Epidermal melanocyte (primary cell): ENCODE results near the gene ATG5.
"Not testable (repeated sequence)": the region's sequence is repeated elsewhere in the genome, so short reads cannot be mapped to it uniquely, and the experiment has no call there.

Experiments
- DNase-seq: peaks from one replicate; pipeline ENCODE4 v3.0.0; 2011; ENCODE audit warnings: low spot score; ENCODE audit not compliant: insufficient read length

Gene ATG5

GRCh38 chr6:106258726-106259125, 66.8 kb downstream of the ATG5 start:
- DNase-seq: no peak

GRCh38 chr6:106257195-106257594, 68.4 kb downstream of the ATG5 start:
- DNase-seq: no peak

- no peak for DNase-seq
Measured at GRCh38 chr6:106256201-106256968, 69.2 kb downstream of the ATG5 start.

- DNase-seq: no peak
Measured at GRCh38 chr6:106255306-106255705, 70.3 kb downstream of the ATG5 start.

- DNase-seq: no peak
Measured at GRCh38 chr6:106254636-106255035, 70.9 kb downstream of the ATG5 start.

- DNase-seq: no peak
Measured at GRCh38 chr6:106253731-106254130, 71.8 kb downstream of the ATG5 start.

- no peak for DNase-seq
Measured at GRCh38 chr6:106253172-106253571, 72.4 kb downstream of the ATG5 start.

GRCh38 chr6:106252687-106253086, 72.9 kb downstream of the ATG5 start:
- DNase-seq: no peak

GRCh38 chr6:106251531-106252255, 73.9 kb downstream of the ATG5 start:
- not testable (repeated sequence) for DNase-seq

- no peak for DNase-seq
Measured at GRCh38 chr6:106250953-106251352, 74.6 kb downstream of the ATG5 start.

GRCh38 chr6:106249658-106250057, 75.9 kb downstream of the ATG5 start:
- DNase-seq: no peak

- DNase-seq: no peak
Measured at GRCh38 chr6:106247733-106248132, 77.8 kb downstream of the ATG5 start.

GRCh38 chr6:106247293-106247692, 78.3 kb downstream of the ATG5 start:
- DNase-seq: no peak

GRCh38 chr6:106244931-106245330, 80.6 kb downstream of the ATG5 start:
- no peak for DNase-seq

GRCh38 chr6:106244521-106244920, 81.0 kb downstream of the ATG5 start:
- DNase-seq: no peak

GRCh38 chr6:106243261-106243660, 82.3 kb downstream of the ATG5 start:
- DNase-seq: no peak

- DNase-seq: no peak
Measured at GRCh38 chr6:106241498-106241897, 84.1 kb downstream of the ATG5 start.

GRCh38 chr6:106237286-106237685, 88.3 kb downstream of the ATG5 start:
- DNase-seq: no peak

GRCh38 chr6:106229876-106230445, 95.6 kb downstream of the ATG5 start:
- DNase-seq: not testable (repeated sequence)

GRCh38 chr6:106227612-106228507, 97.7 kb downstream of the ATG5 start:
- no peak for DNase-seq

- DNase-seq: no peak
Measured at GRCh38 chr6:106226676-106227075, 98.9 kb downstream of the ATG5 start.
